K562 (cell line): Measurements from ENCODE around the gene SCAMP2. TPM values are rescaled to one million over a fixed set of nuclear protein-coding genes. Genes with fewer than 3 reads are reported as not detected.

Experiments used
- ATAC-seq: fragments of 200-7000 bp; cut with Tn5 transposase; 3 replicates; pipeline ENCODE4 v1.9.1; 2020; ENCODE audit warnings: moderate library complexity
- BruUV-seq: library from RNA; stranded (reverse); fragments of 400-500 nt; replicated peaks from 2 replicates; lab custom pipeline; 2021; lab: Mats Ljungman, UMichigan
- CTCF ChIA-PET: fragments of 300-600 bp; formaldehyde crosslinking; extraction: SDS; loops from one replicate; lab custom pipeline; 2021; ENCODE audit warnings: low intra/inter-chr PET ratio; lab: Yijun Ruan, JAX
- POLR2A ChIA-PET: fragments of 300-600, 350-650 bp; sonication (Branson Sonifier 250); formaldehyde crosslinking; extraction: SDS; loops from one replicate; lab custom pipeline; 2021; ENCODE audit warnings: antibody characterized with exemption, inconsistent platforms; lab: Yijun Ruan, JAX
- DNase-seq, 4 experiments: peaks; one replicate each; pipeline versions ENCODE4 v3.0.0 to v3.0.0-alpha.2; 2011 to 2018; ENCODE audit warnings: low spot score in 3 of 4, mixed read lengths in 3 of 4; ENCODE audit errors: extremely low read depth in 1 of 4
- FAIRE-seq: peaks from 2 replicates; lab custom pipeline; 2011; peaks lifted over from hg19 to GRCh38; lab: Jason Lieb, UNC
- H2AFZ ChIP-seq: 2 replicates; pipeline ENCODE4 v1.6.0; 2011; ENCODE audit warnings: low read depth, low read length, control low read depth, inconsistent platforms
- H3K27ac ChIP-seq: fragments of 200-600 bp; 3 replicates; pipeline ENCODE4 v1.8.0; 2011; ENCODE audit warnings: low read depth, mild to moderate bottlenecking, control low read depth, inconsistent platforms, low read length, moderate library complexity, mixed read lengths; ENCODE audit errors: extremely low read depth
- H3K27me3 ChIP-seq, 2 experiments: fragments of 300-600 bp in 1 of 2; 2 replicates in 1 of 2; 3 replicates in 1 of 2; pipeline versions ENCODE4 v1.6.0 to v1.8.0; 2011; ENCODE audit warnings: inconsistent platforms in 2 of 2, low read length in 2 of 2, mild to moderate bottlenecking in 1 of 2, mixed read lengths in 1 of 2, moderate library complexity in 1 of 2; ENCODE audit not compliant: control insufficient read depth in 2 of 2, insufficient read depth in 2 of 2
- H3K36me3 ChIP-seq: fragments of 300-600 bp; 3 replicates; pipeline ENCODE4 v1.8.0; 2011; ENCODE audit warnings: mild to moderate bottlenecking, low read length, inconsistent platforms; ENCODE audit not compliant: control insufficient read depth, insufficient read depth
- H3K4me1 ChIP-seq, 2 experiments: fragments of 200-600 bp in 1 of 2; replicated peaks in 1 of 2; 2 replicates in 1 of 2; 3 replicates in 1 of 2; pipeline versions ENCODE4 v1.5.1 to v1.8.0; 2011; ENCODE audit warnings: inconsistent platforms in 2 of 2, low read length in 2 of 2, mild to moderate bottlenecking in 1 of 2, mixed read lengths in 1 of 2, moderate library complexity in 1 of 2; ENCODE audit not compliant: control insufficient read depth in 2 of 2, insufficient read depth in 2 of 2
- H3K4me2 ChIP-seq: 2 replicates; pipeline ENCODE4 v1.6.1; 2011; ENCODE audit warnings: low read length, control low read depth, inconsistent platforms, mixed read lengths; ENCODE audit not compliant: insufficient read depth
- H3K4me3 ChIP-seq: fragments of 200-600 bp; sonication (generic), shearing (Covaris generic); 2 replicates; pipeline ENCODE4 v1.5.1; 2016; ENCODE audit warnings: control low read depth, inconsistent platforms
- H3K79me2 ChIP-seq: fragments of 200-600 bp; 3 replicates; pipeline ENCODE4 v1.8.0; 2011; ENCODE audit warnings: low read length, inconsistent platforms; ENCODE audit not compliant: control insufficient read depth, insufficient read depth
- H3K9ac ChIP-seq, 2 experiments: 2 replicates each; pipeline versions ENCODE4 v1.6.0 to v1.6.1; 2011; ENCODE audit warnings: low read depth in 2 of 2, low read length in 2 of 2, control low read depth in 1 of 2, inconsistent platforms in 1 of 2, mild to moderate bottlenecking in 1 of 2, mixed read lengths in 1 of 2; ENCODE audit not compliant: insufficient read depth in 1 of 2
- H3K9me1 ChIP-seq: one replicate; pipeline ENCODE4 v1.6.0; 2011; ENCODE audit warnings: inconsistent platforms, mild to moderate bottlenecking, low read length, moderate library complexity; ENCODE audit not compliant: control insufficient read depth, insufficient read depth
- H3K9me3 ChIP-seq: replicated peaks from 2 replicates; pipeline ENCODE4 v1.5.1; 2011; ENCODE audit warnings: low read depth, low read length, inconsistent platforms; ENCODE audit not compliant: control insufficient read depth, insufficient read depth
- H4K20me1 ChIP-seq: replicated peaks from 2 replicates; pipeline ENCODE4 v1.6.1; 2011; ENCODE audit warnings: low read length, inconsistent platforms, mixed read lengths; ENCODE audit not compliant: control insufficient read depth, insufficient read depth
- CEBPG ChIP-seq, 3 experiments: fragments of 200-800 bp in 1 of 3; sonication (Bioruptor generic) in 1 of 3; sonication (generic) in 1 of 3; formaldehyde crosslinking in 1 of 3; IDR thresholded peaks in 2 of 3; conservative IDR thresholded peaks in 1 of 3; 2 replicates each; pipeline versions ENCODE4 v1.6.1 to v1.8.0; 2016 to 2022; ENCODE audit warnings: missing compliant biosample characterization in 2 of 3, missing genetic modification characterization in 2 of 3, mild to moderate bottlenecking in 1 of 3, missing genetic modification reagents in 1 of 3
- FOXJ2 ChIP-seq: fragments of 200-800 bp; sonication (Bioruptor generic); IDR thresholded peaks from 2 replicates; pipeline ENCODE4 v1.6.1; 2016; ENCODE audit warnings: missing genetic modification characterization, missing compliant biosample characterization
- NRF1 ChIP-seq, 2 experiments: fragments of 450-650 bp; IDR thresholded peaks in 1 of 2; conservative IDR thresholded peaks in 1 of 2; 2 replicates each; pipeline ENCODE4 v1.6.1; 2014; ENCODE audit warnings: mild to moderate bottlenecking in 2 of 2
- ZC3H8 ChIP-seq: fragments of 450-650 bp; IDR thresholded peaks from 2 replicates; pipeline ENCODE4 v1.6.1; 2017
- ZNF75A ChIP-seq: fragments of 450-650 bp; formaldehyde crosslinking; IDR thresholded peaks from 2 replicates; pipeline ENCODE4 v1.4.0; 2020; ENCODE audit warnings: mild to moderate bottlenecking
- WGBS: fragments of 100-300 bp; shearing (Covaris generic); methylation state at CpG from one replicate; pipeline ENCODE4 v1.1.6; 2016; ENCODE audit warnings: low coverage, mixed read lengths; ENCODE audit not compliant: insufficient coverage; ENCODE audit errors: missing lambda C conversion rate; 5-methylcytosine and 5-hydroxymethylcytosine counted together
- in situ Hi-C: fragments of 300-500 bp; cut with MboI; formaldehyde crosslinking; loops from 4 replicates; pipeline ENCODE4 v1.15.0; 2018; ENCODE audit warnings: inconsistent platforms, mixed read lengths
- intact Hi-C: fragments of 100-400 bp; cut with micrococcal nuclease; formaldehyde crosslinking; loops from 2 replicates; pipeline ENCODE4 v1.14.2; 2022
- polyA plus RNA-seq, 8 experiments: library from polyadenylated mRNA; depleted of rRNA in 4 of 8; stranded (reverse) in 5 of 8; unstranded in 3 of 8; fragments of >200 nt; fragmentation: Nextera tagmentation in 2 of 8; fragmentation: Illumina TruSeq in 1 of 8; extraction: Ambion mirVana in 2 of 8; extraction: Trizol in 1 of 8; gene quantifications; 2 replicates each; pipeline versions ENCODE4 v1.2.1 to v1.2.3, GENCODE V29; 2011 to 2014; ENCODE audit warnings: inconsistent platforms in 1 of 8, missing spikeins in 1 of 8
- total RNA-seq, 7 experiments: library from RNA; depleted of rRNA in 6 of 7; stranded (reverse); fragments of >200 nt in 6 of 7; fragmentation: Illumina TruSeq in 2 of 7; extraction: Trizol in 2 of 7; gene quantifications; 2 replicates each; pipeline versions ENCODE4 v1.2.1 to v1.2.3, GENCODE V29; 2011 to 2021; ENCODE audit warnings: low replicate concordance in 1 of 7

The SCAMP2 gene
- total and polyA plus RNA-seq, 9 of the 15 experiments (the other 6 are each of a cell fraction or from before 2014, with no cell fraction given) = 5.9 to 61.1 (median 20.1) TPM

DNA sequence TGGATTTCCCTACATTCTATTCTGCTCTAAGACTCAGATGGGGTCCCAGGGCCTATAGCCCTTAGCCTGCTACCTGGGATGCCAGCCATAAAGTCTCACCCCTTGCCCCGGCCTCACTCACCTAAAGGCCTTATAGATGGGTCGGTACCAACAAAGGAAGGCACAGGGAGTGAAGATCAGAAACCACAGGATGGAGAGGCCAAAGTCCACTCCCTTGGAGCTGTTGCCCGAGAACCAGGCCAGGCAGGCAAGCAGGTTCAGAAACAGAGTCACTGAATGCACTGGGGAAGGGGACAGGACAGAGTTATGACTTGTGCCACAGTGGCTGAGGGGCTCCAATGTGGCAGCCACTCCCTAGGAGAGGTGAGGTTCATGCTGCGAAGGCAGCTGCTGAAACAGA, 22.8 kb downstream of the SCAMP2 start:
- Histone ChIP-seq H3K36me3 (peaks cover 71% of the 10 kb centered on the region; the same call in 2 of the 3 replicates), H3K27ac (no peak overlapping the region), H3K4me2 (no peak overlapping the region), H3K9me3 (no peaks in the 10 kb centered on the region), H3K4me3 (no peak overlapping the region), H2AFZ (no peak overlapping the region), H3K4me1 (no peaks in the 10 kb centered on the region), H3K79me2 (no peaks in the 10 kb centered on the region), H3K27me3 (no peaks in the 10 kb centered on the region), H3K9me1 (peaks cover 3% of the 10 kb centered on the region), H4K20me1 (no peaks in the 10 kb centered on the region), H3K9ac (no peak overlapping the region)
- no peak for TF ChIP-seq CEBPG (CRISPR knock-in tag; IDR thresholded peaks at IDR 0.05)
- TF ChIP-seq CEBPG (tag; conservative IDR thresholded peaks at IDR 0.05 in 1 of 2, IDR thresholded peaks at IDR 0.05 in 1 of 2) = no peak
- no peak for FAIRE-seq
- WGBS = 96% methylated on average over 3 of the region's 4 CpGs
- no peak for ATAC-seq
- no TSS peak for BruUV-seq
- DNase-seq = no peak
- intact Hi-C loops (no loop called here), in situ Hi-C loops (no loop called here)
- POLR2A ChIA-PET = interaction anchor here (1.2 kb wide), 1 partner anchor 59 kb away, joined by 3 read pairs; no protein-coding TSS in a partner anchor
- CTCF ChIA-PET = no interaction called here

DNA sequence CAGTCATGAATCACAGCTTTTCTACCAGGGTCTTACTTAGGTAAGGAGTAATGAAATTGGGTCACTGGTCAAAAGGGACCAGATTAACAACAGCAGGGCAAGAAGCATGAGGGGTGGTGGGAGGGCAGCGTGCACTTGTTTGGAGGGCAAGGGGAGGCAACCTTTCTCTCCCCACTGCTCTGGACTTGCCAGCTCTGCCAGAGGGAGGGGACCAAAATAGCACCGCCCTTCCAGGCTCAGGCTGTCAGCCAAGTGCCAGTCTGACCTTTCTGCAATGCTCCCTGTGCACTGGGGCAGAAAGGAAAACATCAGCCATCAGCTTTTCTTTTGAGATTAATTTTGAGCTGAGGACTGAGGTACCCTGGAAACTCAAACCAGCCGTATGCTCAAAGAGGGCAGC, 25.7 kb downstream of the SCAMP2 start:
- DNase-seq (no peak), FAIRE-seq (no peak), ATAC-seq (no peak)
- intact Hi-C loops = no loop called here
- H3K36me3 ChIP-seq = peaks cover 62% of the 10 kb centered on the region; the same call in 2 of the 3 replicates
- CTCF ChIA-PET = no interaction called here
- WGBS = 89% methylated on average over 2 of the region's 3 CpGs
- no peaks in the 10 kb centered on the region for H3K27me3 ChIP-seq
- POLR2A ChIA-PET = interaction anchor here (0.6 to 0.9 kb wide), 3 partner anchors 9 to 18 kb away, joined by 3 to 6 read pairs (median 3); no protein-coding TSS in a partner anchor
- H3K4me2 ChIP-seq = no peak overlapping the region
- BruUV-seq = no TSS peak
- H3K27ac ChIP-seq = no peak overlapping the region
- H2AFZ ChIP-seq = no peak overlapping the region
- H3K9me3 ChIP-seq = no peaks in the 10 kb centered on the region
- in situ Hi-C loops = no loop called here
- H3K79me2 ChIP-seq = peaks cover 5% of the 10 kb centered on the region; the same call in 1 of the 3 replicates
- no peaks in the 10 kb centered on the region for H4K20me1 ChIP-seq
- TF ChIP-seq NRF1 (conservative IDR thresholded peaks at IDR 0.05 in 1 of 2, IDR thresholded peaks at IDR 0.05 in 1 of 2) (no peak), ZC3H8 (no peak), ZNF75A (CRISPR knock-in tag) (no peak), FOXJ2 (no peak)
- H3K9ac ChIP-seq = peak overlapping the region in 1 of 2 experiments; percentile 45; a peak in 1 of 4 replicates
- H3K4me3 ChIP-seq = no peak overlapping the region
- H3K9me1 ChIP-seq = peaks cover 3% of the 10 kb centered on the region
- peaks cover 6 to 18% of the 10 kb centered on the region in 2 experiments; a peak in 3 of 5 replicates for H3K4me1 ChIP-seq
